Stimulated activated CD8-positive, alpha-beta memory T cell treated with anti-CD3 and anti-CD28 coated beads, Interleukin-12 subunit alpha, Interleukin-12 subunit beta, amount 100 ng/mL, for 4 hours (primary cell): ENCODE data around the gene TUBA8.
"Not testable (repeated sequence)": the region's sequence is repeated elsewhere in the genome, so short reads cannot be mapped to it uniquely, and the experiment has no call there.

Source experiments
- DNase-seq: peaks from one replicate; pipeline ENCODE4 v3.0.0-alpha.2; 2020; ENCODE audit warnings: low read depth

Gene TUBA8

DNA sequence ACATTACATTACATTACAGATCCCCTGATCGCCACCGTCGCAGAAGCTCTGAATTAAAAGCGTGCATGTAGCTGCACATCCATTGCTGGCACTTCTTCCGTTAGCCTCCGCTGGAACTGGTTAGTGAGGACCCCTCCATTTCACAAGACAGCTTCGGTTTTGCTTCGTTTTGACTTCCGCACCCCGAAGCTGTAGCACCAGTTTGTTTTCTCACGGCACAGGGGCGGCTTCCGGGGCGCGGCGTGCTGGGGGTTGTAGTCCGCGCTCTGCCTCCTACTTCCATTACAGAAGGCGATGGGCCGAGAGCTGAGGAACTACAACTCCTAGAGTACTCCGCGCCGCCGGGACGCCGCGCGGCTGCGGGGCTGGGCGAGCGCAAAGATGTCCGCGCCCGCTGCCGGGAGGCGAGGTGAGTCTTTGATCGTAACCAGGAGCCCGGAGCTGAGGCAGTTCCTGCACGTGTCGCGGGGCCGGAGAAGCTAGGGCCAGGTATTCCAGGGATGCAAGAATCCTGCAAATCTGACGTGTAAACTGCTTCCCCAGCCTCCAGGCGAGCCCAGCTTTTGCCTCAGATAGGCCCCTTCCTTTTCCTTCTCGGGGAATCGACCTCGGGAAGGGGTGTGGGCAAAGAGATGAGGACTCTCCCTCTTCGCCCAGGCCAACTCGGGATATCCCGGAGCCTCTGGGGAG is 32.8 kb upstream of the TUBA8 start, which contains the start of gene PEX26:
Gene PEX26 (plus strand): TSS at position 352 of the 690 bp plus-strand sequence. CDS start 387 bp downstream, outside the sequence.
- peak; percentile 89 for DNase-seq

DNA sequence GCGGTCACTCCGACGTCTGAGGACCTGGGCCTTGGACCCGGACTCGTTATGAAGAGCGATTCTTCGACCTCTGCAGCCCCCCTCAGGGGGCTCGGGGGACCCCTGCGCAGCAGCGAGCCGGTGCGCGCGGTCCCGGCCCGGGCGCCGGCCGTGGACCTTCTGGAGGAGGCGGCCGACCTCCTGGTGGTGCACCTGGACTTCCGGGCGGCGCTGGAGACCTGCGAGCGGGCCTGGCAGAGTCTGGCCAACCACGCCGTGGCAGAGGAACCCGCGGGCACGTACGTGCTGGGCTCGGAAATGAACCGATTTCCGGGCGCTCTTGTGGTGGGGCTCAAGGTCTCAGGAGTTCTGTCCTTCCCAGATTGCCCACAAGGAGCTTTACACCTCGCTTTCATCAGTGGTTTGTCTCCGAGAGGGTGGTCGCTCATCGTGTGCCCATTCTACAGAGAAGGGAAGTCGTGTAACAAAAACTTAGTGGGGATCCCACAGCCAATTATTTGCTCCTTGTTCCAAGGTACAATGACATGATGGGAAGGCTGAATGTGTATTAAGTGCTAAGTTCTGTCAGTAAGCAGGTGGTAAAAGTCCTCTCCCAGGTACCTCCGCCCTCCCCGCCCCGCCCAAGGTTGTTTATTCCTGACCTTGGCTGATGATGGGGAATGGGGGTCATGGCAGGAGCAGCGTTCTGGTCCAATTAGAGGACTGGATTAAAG is 32.1 kb upstream of the TUBA8 start:
- peak; percentile 24 for DNase-seq

DNA sequence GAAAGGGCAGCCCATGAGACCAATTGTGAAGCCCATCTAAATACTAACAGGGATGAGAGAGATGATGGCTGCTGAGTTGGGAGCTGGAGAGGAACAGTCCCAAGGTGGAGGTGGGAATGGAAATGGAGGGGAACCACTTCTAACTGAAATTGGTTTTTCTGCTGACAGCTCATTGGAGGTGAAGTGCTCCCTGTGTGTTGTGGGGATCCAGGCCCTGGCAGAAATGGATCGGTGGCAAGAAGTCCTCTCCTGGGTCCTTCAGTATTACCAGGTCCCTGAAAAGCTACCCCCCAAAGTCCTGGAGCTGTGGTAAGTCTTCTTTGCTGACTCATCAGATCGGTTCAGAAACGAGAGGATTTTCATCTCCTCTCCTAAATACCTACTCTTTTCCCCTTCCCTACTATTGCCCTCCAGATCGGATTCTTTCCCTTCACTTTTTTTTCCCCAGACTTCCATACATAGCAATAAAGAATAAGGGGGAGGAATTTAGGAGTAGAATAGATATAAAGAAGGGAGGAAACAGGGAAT is 30.8 kb upstream of the TUBA8 start:
- no peak for DNase-seq

GRCh38 chr22:18081416-18081815 is 29.2 kb upstream of the TUBA8 start:
- no peak for DNase-seq

- no peak for DNase-seq
Measured at GRCh38 chr22:18082467-18082866, 28.1 kb upstream of the TUBA8 start.

- DNase-seq, result no peak
Measured at GRCh38 chr22:18083406-18083805, 27.2 kb upstream of the TUBA8 start.

DNA sequence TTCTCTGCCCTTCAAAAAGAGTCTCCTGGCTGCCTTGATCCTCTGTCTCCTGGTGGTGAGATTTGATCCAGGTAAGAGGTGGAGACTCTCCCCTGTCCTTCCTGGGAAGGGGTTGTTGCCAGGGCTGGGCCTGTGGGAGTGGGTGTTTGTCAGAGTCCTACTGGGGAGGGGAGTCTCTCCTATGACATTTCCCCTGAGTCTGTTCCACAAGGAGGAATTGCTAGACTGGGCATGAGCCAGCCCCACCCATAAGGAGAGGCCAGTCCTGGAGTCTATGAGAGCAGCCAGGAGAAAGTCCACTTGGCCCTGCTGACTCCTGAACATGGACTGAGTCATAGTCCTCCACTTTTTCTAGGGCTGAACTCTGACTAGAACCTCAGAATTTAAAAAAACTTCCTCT is 25.4 kb upstream of the TUBA8 start:
- no peak for DNase-seq

GRCh38 chr22:18087350-18087855 is 23.2 kb upstream of the TUBA8 start:
- DNase-seq, result no peak

GRCh38 chr22:18088825-18089568 is 21.6 kb upstream of the TUBA8 start:
- no peak for DNase-seq

DNA sequence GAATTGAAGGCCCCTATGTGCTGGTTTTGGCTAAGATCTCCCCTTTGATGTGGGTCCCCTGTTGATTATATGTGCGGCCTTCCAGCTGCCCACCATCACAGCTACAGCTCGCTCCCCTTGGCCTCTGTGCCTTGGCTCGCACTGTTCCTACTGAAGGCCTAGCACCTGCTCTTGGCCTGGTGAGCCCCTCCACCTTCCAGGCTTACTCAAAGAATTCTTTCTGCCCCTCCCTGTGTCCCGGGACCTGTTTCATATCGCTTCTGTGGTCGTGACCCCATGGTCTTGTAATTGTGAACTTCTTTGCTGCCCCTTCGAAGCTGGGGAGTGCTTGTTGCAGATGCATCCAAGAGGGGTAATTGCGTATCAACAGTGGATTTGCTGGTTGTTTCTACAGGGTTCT is 20.3 kb upstream of the TUBA8 start:
- DNase-seq, result no peak

DNA sequence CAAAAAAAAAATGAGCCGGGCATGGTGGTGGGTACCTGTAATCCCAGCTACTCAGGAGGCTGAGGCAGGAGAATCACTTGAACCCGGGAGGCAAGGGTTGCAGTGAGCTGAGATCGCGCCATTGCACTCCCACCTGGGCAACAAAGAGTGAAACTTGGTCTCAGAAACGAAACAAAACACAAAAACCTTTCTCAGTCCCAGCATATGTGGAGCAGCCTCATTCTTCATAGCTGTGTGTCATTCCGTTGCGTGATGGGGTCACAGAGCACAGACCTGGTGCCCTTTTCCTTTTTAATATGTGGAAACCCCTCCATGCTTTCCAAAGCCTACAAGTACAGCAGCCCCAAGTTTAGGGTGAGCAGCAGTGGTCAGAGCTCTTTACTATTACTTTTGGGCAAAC is 19.1 kb upstream of the TUBA8 start:
- DNase-seq, result no peak

DNA sequence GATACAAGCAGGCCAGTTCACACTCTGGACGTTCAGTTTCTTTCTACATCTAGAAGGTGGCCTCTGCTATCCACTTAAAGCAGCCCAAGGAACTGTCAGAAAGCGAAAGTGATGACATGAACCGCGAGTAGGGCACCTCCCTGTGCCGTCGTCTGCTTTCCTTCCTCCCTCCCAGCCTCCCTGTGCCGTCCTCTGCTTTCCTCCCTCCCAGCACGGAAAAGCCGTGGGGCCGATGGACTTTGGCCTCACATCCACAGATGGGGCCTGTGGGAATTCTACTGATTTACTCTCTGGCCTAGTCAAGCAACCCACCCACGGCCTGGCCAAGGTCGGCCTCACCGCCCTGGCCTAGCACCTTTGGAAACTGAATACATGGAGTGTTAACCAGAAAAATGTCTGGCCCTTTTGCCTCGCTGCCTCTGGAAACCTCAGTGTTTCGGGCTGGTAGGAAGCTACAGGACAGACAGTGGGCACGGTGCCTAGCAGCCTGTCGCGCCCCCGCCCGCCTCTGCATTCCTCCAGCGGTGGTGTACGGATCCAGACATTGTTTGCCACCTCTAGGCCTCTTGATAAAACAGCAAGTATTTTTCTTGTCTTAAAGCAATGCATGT is 18.6 kb upstream of the TUBA8 start:
- no peak for DNase-seq

- DNase-seq, result no peak
Measured at GRCh38 chr22:18093661-18094060, 16.9 kb upstream of the TUBA8 start.

DNA sequence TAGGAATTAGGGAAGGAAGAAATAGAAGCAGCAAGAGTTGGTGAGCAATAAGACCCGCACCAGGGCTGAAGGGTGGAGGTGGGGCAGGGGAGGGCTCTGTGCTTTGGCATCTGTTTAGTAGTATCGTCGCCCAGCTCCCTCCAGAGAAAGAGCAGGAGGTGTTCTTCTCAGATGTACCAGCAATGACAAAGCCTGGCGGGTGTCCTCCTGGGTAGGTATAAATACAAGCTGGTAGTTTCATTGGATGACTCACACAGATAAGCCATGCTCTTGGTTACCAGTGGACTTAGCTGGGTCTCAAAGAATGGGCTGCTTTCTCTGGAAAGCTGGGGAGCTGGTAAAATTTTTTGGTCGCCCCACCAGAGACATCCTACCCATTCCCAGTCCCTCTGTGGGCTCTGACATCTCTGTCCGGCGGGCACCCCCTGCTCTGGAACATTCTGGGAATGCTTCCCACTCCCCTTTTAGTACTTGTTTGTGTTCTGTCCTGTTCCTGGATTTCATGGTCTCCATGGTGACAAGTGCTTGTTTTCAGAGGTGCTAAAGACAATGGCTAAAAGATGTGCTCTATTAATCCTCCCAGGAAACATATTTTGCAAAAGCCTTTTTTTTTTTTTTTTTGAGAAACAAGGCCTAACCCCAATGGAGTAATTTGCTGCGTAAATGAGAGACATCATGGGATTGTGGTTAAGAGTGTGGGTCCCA is 15.4 kb upstream of the TUBA8 start:
- no peak for DNase-seq

DNA sequence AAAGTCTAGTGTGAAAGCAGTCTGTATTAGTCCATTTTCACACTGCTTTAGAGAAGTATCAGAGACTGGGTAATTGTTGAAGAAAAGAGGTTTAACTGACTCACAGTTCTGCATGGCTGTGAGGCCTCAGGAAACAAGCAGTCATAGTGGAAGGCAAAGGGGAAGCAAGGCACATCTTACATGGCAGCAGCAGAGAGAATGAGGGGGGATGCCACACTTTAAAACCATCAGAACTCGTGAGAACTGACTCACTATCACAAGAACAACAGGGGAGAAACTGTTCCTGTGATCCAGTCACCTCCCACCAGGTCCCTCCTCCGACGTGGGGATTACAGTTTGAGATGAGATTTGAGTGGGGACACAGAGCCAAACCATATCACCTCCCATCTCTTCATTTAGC is 13.8 kb upstream of the TUBA8 start:
- no peak for DNase-seq

DNA sequence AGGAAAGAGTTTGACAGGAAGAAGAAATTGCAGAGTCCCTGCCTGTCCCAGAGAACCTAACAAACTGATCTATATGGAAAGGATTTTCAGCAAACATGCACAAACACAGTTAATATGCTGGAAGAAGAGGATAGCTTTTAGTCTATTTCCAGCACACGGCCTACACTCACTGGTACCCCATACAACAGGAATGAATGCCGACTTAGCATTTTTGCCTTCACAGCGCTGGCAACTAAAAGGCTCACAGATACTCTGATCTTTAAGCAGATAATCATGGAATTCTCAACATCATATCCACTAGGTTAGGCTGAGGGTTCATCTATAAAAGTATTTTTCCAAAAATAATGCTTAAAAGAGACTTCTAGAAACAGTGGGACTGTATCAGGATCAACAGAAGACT is 9.8 kb upstream of the TUBA8 start:
- no peak for DNase-seq

DNA sequence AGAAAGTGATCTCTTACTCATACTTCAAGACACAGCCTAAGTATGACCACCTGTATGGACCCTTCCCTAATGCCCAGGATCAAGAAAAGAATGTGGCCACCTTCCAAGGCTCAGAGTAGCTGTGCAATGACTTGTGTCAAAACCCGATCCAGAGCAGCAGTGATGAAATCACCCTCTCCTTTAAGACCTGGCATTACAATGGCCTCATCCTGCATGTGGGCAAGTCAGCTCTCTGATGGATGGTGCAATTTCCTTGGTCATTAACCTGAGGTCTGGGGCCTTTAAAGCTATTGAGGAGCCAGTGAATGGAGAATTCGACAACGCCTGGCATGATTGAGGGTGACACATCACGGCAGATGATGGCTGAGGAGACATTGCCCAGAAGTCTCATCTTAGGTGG is 9.1 kb upstream of the TUBA8 start:
- no peak for DNase-seq

GRCh38 chr22:18103527-18104269 is 6.9 kb upstream of the TUBA8 start:
- DNase-seq, result no peak

DNA sequence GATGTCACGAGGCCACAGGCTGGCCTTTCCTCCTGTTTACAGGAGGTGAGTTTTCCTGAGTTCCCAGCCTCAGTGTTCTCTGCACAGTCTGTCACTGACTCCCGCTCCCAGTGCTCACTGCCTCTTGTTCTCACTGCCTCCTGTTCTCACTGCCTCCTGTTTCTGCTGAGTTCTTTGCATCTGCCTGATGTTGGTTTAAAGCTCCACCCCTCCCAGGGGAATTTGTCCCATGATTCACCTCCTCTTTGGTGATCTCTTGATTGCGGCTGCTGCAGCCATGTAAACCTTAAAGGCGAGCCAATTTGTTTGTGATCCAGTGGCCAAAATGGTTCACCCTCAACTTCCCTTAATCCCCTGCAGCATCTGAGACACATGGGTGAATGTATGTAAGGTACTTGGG is 6.0 kb upstream of the TUBA8 start:
- no peak for DNase-seq

DNA sequence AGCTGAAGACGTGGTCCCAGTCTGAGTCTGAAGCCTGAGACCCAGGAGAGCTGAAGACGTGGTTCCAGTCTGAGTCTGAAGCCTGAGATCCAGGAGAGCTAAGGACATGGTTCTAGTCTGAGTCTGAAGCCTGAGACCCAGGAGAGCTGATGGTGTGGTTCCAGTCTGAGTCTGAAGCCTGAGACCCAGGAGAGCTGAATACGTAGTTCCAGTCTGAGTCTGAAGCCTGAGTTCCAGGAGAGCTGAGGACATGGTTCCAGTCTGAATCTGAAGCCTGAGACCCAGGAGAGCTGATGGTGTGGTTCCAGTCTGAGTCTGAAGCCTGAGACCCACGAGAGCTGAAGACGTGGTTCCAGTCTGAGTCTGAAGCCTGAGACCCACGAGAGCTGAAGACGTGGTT is 4.6 kb upstream of the TUBA8 start:
- not testable (repeated sequence) for DNase-seq
